ENCODE data around the gene TNFRSF8. TPM values are rescaled to one million over a fixed set of nuclear protein-coding genes. Genes with fewer than 3 reads are reported as not detected.

TNFRSF8 gene
- total and polyA plus RNA-seq, 12 donors, result 0.17 to 0.61 (median 0.42) TPM; not detected in 1

DNA sequence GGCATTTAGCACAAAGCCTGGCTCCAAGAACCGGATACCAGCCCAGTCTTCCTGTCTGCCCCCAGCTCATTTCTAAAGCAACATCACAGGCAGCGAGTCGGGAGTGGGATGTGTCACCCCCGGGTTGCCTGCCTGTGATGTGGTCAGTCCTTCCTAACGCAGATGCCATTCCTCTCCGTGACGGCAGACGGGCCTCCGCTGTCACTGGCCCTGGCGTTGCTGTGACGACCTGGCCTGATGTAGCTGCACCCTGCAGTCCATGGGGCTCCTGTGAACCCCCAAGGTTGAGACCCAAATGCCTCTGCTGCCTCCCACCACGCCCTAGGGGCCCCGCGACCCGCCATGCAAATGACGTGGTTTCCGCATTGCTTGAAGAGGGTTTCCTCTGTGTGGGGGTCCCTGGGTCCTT is 116.0 kb downstream of the TNFRSF8 start:
- WGBS, 4 donors, result 45 to 67% (median 51%) methylated on average over 4 to 17 of the region's 17 CpGs
- Histone ChIP-seq H3K9me3 (replicated peaks in 1 of 3) (no peaks in the 10 kb centered on the region), H3K36me3 (replicated peaks in 1 of 2) (no peaks in the 10 kb centered on the region), H3K4me3 (no peak overlapping the region), H3K27me3 (no peaks in the 10 kb centered on the region), H3K27ac (peak overlapping the region; percentile 60 to 88 (median 64)), H3K4me1 (replicated peaks in 1 of 2) (peaks cover 3 to 73% of the 10 kb centered on the region in 2 donors)
- intact Hi-C loops (cut with DNase I), result no loop called here
- DNase-seq, result peak in 5 of 7 donors; percentile 24 to 70 (median 54)
- TF ChIP-seq POLR2A (IDR thresholded peaks at IDR 0.05), result no peak
- TF ChIP-seq, protein P1, sequence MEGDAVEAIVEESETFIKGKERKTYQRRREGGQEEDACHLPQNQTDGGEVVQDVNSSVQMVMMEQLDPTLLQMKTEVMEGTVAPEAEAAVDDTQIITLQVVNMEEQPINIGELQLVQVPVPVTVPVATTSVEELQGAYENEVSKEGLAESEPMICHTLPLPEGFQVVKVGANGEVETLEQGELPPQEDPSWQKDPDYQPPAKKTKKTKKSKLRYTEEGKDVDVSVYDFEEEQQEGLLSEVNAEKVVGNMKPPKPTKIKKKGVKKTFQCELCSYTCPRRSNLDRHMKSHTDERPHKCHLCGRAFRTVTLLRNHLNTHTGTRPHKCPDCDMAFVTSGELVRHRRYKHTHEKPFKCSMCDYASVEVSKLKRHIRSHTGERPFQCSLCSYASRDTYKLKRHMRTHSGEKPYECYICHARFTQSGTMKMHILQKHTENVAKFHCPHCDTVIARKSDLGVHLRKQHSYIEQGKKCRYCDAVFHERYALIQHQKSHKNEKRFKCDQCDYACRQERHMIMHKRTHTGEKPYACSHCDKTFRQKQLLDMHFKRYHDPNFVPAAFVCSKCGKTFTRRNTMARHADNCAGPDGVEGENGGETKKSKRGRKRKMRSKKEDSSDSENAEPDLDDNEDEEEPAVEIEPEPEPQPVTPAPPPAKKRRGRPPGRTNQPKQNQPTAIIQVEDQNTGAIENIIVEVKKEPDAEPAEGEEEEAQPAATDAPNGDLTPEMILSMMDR (IDR thresholded peaks at IDR 0.05), result no peak

GRCh38 chr1:12179676-12180075 is 116.6 kb downstream of the TNFRSF8 start:
- Histone ChIP-seq H3K36me3 (replicated peaks in 1 of 2) (no peaks in the 10 kb centered on the region), H3K4me3 (no peak overlapping the region), H3K9me3 (replicated peaks in 1 of 3) (no peaks in the 10 kb centered on the region), H3K27me3 (no peaks in the 10 kb centered on the region), H3K4me1 (replicated peaks in 1 of 2) (peaks cover 2 to 73% of the 10 kb centered on the region in 2 donors), H3K27ac (peak overlapping the region; percentile 60 to 88 (median 64))
- no peak for TF ChIP-seq POLR2A (IDR thresholded peaks at IDR 0.05)
- TF ChIP-seq, protein P1 (IDR thresholded peaks at IDR 0.05), result no peak
- 84 to 91% (median 87%) methylated on average over 7 to 8 of the region's 8 CpGs for WGBS, 4 donors
- intact Hi-C loops (cut with DNase I), result no loop called here
- DNase-seq, result no peak

DNA sequence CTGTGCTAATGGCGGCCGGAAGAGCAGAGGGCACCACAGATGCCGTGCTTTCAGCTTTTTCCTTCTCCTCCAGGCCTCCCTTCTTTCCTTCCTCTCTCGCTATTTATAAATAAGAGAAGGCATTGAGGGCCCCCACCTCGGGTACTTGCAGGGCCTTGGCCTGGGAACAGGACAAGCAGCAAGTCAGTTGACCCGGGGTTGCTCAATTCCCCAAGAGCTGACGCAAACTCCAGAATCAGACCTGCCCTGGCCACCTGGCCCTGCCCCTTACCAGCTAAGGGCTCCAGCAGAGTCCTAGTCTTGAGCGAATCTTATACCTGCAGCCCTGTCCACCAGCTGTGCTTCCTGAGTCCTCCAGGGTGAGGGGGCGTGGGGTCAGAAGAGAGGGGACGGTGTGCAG is 117.2 kb downstream of the TNFRSF8 start:
- peaks cover 8 to 73% of the 10 kb centered on the region in 2 donors for H3K4me1 ChIP-seq (replicated peaks in 1 of 2)
- 56 to 68% (median 60%) methylated on average over 7 to 10 of the region's 10 CpGs for WGBS, 4 donors

DNA sequence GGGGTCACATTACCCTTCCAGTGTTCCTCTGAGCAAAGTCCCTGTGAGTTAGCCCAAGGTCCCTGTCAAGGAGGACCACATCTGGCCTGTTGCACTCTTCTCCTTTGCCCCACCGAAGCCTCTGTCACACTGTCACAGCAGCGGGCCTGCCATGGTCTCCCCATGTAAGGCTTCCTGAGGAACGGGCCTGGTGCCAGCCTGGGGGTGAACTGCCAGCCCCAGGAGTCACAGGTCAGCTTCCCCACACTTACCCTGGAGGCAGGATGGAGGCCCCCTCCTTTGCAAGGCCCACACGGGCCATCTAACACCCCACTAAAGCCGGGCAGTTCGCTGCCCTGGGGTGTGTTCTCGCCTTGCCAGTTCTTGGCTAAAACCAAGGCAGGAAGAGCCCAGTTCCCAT is 117.8 kb downstream of the TNFRSF8 start:
- H3K27ac ChIP-seq, result peak overlapping the region in 4 of 5 donors; percentile 54 to 88 (median 72)
- intact Hi-C loops (cut with DNase I), result no loop called here
- TF ChIP-seq, protein P1 (IDR thresholded peaks at IDR 0.05), result no peak
- TF ChIP-seq POLR2A (IDR thresholded peaks at IDR 0.05), result no peak
- 66 to 87% (median 72%) methylated on average over 4 to 7 of the region's 7 CpGs for WGBS, 4 donors
- no peaks in the 10 kb centered on the region for H3K36me3 ChIP-seq (replicated peaks in 1 of 2)
- no peak overlapping the region for H3K4me3 ChIP-seq
- H3K27me3 ChIP-seq, result no peaks in the 10 kb centered on the region
- peaks cover 14 to 73% of the 10 kb centered on the region in 2 donors for H3K4me1 ChIP-seq (replicated peaks in 1 of 2)
- H3K9me3 ChIP-seq (replicated peaks in 1 of 3), result no peaks in the 10 kb centered on the region
- DNase-seq, result no peak

More for the DNA sequence above, 117.2 kb downstream of the TNFRSF8 start:
- DNase-seq, result peak; percentile 54 to 87 (median 72)
- Histone ChIP-seq H3K27ac (peak overlapping the region in 4 of 5 donors; percentile 60 to 88 (median 74)), H3K9me3 (replicated peaks in 1 of 3) (no peaks in the 10 kb centered on the region), H3K4me3 (no peak overlapping the region), H3K27me3 (no peaks in the 10 kb centered on the region), H3K36me3 (replicated peaks in 1 of 2) (no peaks in the 10 kb centered on the region)
- no peak for TF ChIP-seq POLR2A (IDR thresholded peaks at IDR 0.05)
- TF ChIP-seq, protein P1 (IDR thresholded peaks at IDR 0.05), result no peak
- intact Hi-C loops (cut with DNase I), result no loop called here

All from adrenal gland (tissue), 12 donors.